ENCODE data around the gene HDAC8.

DNA sequence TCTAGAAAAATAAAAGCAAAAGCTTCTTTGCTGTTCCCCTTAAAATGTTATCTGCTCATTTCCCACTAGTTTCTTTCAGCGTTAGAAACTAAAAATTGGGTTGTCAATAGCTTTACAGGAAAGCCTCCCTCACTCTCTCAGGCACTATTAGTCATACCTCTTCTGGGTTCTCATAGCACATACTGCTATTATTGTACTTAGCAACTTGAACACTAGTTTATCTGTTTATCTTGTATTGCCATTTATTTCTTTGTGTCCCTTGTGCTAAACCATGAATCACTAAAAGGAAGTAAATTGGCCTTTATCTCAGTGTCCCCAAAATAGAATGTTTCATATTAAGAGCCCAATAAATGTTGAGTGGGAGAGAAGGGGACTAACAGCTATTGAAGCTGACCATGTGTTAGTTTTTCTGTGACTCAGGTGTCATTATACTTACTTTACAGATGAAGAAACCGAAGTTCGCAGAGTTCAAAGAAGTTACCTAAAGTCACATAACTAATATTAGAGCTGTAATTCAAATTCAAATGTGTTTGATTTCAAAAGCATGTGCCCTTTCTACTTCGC, 142.2 kb downstream of the HDAC8 start:
- TF ChIP-seq POLR2A (IDR thresholded peaks at IDR 0.05; ENCODE audit: low read length): no peak
- no peak for TF ChIP-seq GATA1 (IDR thresholded peaks at IDR 0.05; ENCODE audit: low read depth, low read length)
